Measurements from ENCODE around the gene TCF4.

Gene TCF4

GRCh38 chr18:55585065-55585919 is 2.7 kb downstream of the TCF4 start:
- DNase-seq, result no peak

GRCh38 chr18:55584201-55584600 is 3.8 kb downstream of the TCF4 start:
- DNase-seq, result no peak

- no peak for DNase-seq
Observed at GRCh38 chr18:55582325-55582724, 5.7 kb downstream of the TCF4 start.

GRCh38 chr18:55579501-55580270 is 8.3 kb downstream of the TCF4 start:
- no peak for DNase-seq

GRCh38 chr18:55577812-55578539 is 10.0 kb downstream of the TCF4 start:
- no peak for DNase-seq

- DNase-seq, result no peak
Observed at GRCh38 chr18:55576001-55576400, 12.0 kb downstream of the TCF4 start.

- DNase-seq, result no peak
Observed at GRCh38 chr18:55575066-55575465, 12.9 kb downstream of the TCF4 start.

GRCh38 chr18:55573386-55573785 is 14.6 kb downstream of the TCF4 start:
- no peak for DNase-seq

- DNase-seq, result no peak
Observed at GRCh38 chr18:55570966-55571365, 17.0 kb downstream of the TCF4 start.

GRCh38 chr18:55566456-55566935 is 21.5 kb downstream of the TCF4 start:
- DNase-seq, result no peak

GRCh38 chr18:55559739-55560138 is 28.3 kb downstream of the TCF4 start:
- DNase-seq, result no peak

- no peak for DNase-seq
Observed at GRCh38 chr18:55557211-55557610, 30.8 kb downstream of the TCF4 start.

GRCh38 chr18:55555395-55556027 is 32.5 kb downstream of the TCF4 start:
- DNase-seq, result no peak

- peak; percentile 76 for DNase-seq
Observed at GRCh38 chr18:55552526-55553189, 35.3 kb downstream of the TCF4 start.

- no peak for DNase-seq
Observed at GRCh38 chr18:55551227-55551626, 36.8 kb downstream of the TCF4 start.

- no peak for DNase-seq
Observed at GRCh38 chr18:55550471-55550870, 37.5 kb downstream of the TCF4 start.

GRCh38 chr18:55549474-55550104 is 38.4 kb downstream of the TCF4 start:
- no peak for DNase-seq

GRCh38 chr18:55547705-55548056 is 40.3 kb downstream of the TCF4 start:
- DNase-seq, result no peak

- DNase-seq, result no peak
Observed at GRCh38 chr18:55546851-55547704, 40.9 kb downstream of the TCF4 start.

GRCh38 chr18:55544014-55544413 is 44.0 kb downstream of the TCF4 start:
- no peak for DNase-seq
